ENCODE data around the gene ARPC5.

- TF ChIP-seq HDAC2 (IDR thresholded peaks at IDR 0.05) = no peak
- TF ChIP-seq, protein P1, sequence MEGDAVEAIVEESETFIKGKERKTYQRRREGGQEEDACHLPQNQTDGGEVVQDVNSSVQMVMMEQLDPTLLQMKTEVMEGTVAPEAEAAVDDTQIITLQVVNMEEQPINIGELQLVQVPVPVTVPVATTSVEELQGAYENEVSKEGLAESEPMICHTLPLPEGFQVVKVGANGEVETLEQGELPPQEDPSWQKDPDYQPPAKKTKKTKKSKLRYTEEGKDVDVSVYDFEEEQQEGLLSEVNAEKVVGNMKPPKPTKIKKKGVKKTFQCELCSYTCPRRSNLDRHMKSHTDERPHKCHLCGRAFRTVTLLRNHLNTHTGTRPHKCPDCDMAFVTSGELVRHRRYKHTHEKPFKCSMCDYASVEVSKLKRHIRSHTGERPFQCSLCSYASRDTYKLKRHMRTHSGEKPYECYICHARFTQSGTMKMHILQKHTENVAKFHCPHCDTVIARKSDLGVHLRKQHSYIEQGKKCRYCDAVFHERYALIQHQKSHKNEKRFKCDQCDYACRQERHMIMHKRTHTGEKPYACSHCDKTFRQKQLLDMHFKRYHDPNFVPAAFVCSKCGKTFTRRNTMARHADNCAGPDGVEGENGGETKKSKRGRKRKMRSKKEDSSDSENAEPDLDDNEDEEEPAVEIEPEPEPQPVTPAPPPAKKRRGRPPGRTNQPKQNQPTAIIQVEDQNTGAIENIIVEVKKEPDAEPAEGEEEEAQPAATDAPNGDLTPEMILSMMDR (IDR thresholded peaks at IDR 0.05) = no peak
- TF ChIP-seq POLR2A (IDR thresholded peaks at IDR 0.05; ENCODE audit: low read length) = no peak
Measured at GRCh38 chr1:183656355-183656754, 20.8 kb upstream of the ARPC5 start.

Measured in A549 (cell line).